GM08714 (cell line): Measurements from ENCODE around the gene ABR.

Experiments
- H3K4me3 ChIP-seq: fragments of 200-500 bp; sonication (Bioruptor generic); 2 replicates; pipeline ENCODE4 v1.5.1; 2014; ENCODE audit warnings: mild to moderate bottlenecking, low read length, inconsistent platforms
- ZNF274 ChIP-seq: IDR thresholded peaks from 2 replicates; pipeline ENCODE4 v1.6.1; 2012; ENCODE audit warnings: mild to moderate bottlenecking, low read depth, low read length

ABR gene

DNA sequence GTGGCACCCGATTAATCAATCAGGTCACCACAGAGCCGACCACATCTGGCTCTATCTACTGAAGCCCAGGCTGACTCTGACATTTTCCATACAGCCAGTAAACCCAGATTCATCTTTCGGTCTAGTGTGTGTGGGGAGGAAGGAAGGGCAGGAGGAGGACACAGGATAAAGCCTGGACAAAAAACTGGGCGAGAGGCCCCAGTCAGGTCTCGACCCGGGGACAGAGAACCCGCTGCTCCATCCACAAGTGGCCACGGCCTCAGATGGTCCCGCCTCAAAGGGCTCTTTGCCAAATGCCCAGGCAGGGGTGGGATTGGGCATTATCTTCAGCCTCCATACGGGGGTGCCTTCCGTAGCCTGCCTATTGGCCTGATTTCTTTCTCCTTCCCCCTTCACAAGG lies 7.8 kb downstream of the ABR start:
- TF ChIP-seq ZNF274 = no peak
- H3K4me3 ChIP-seq = no peak overlapping the region

DNA sequence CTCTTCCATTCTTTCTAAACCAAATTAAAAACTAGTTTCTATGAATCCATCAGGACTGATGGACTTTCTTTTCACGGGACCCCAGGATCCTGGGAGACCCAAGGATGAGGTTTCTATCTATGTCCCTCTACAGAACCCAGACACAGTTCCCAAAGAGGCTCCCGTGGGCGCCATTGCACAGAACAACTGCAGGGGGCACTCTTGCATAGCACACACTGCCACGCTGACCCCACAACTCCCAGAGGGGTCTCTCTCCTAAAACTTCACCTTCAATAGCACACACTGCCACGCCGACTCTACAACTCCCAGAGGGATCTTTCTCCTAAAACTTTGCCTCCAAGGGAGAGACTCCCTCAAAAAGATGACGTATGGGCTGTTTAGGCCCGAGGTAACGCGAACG lies 9.0 kb downstream of the ABR start:
- no peak for TF ChIP-seq ZNF274
- no peak overlapping the region for H3K4me3 ChIP-seq

DNA sequence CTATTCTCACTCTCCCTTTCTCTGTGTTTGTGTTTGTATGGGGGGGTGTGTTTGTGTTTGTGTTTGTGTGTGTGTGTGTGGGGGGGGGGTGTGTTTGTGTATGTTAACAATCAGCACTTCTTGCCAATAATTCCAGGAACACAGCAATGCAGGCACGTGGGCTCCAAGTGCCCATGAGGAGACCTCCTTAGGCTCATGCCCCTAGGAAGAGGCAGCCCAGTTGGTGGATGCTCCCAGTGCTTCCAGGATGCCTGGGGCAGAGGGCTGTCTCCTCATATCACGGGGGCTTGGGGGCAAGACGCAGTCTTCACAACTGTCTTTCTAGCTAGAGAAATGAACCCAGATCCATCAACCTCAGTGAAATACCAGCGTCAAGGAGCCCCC lies 9.9 kb downstream of the ABR start:
- H3K4me3 ChIP-seq = no peak overlapping the region
- TF ChIP-seq ZNF274 = no peak

GRCh38 chr17:1169221-1169928 lies 10.4 kb downstream of the ABR start:
- no peak for TF ChIP-seq ZNF274
- no peak overlapping the region for H3K4me3 ChIP-seq

GRCh38 chr17:1168533-1169220 lies 11.1 kb downstream of the ABR start:
- H3K4me3 ChIP-seq = no peak overlapping the region
- TF ChIP-seq ZNF274 = no peak

DNA sequence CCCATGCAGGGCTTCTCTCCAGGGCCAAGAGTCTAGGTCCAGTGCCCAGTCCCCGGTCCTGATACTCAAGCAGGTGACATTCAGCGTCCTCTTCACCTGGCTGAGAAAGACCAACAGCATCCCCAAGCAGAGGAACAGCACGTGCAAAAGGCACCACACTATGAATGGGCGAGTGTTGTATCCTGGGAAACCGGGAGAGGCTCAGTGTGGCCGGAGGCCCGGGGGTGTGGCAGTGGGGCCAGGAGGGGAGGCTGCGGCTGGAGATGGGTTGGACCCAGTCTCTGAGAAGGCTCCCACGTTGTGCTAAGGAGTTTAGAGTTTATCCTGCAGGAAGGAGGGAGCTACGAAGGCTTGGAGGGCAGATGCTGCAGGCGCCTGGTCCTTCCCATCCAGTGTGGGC lies 13.5 kb downstream of the ABR start:
- H3K4me3 ChIP-seq = no peak overlapping the region
- no peak for TF ChIP-seq ZNF274

DNA sequence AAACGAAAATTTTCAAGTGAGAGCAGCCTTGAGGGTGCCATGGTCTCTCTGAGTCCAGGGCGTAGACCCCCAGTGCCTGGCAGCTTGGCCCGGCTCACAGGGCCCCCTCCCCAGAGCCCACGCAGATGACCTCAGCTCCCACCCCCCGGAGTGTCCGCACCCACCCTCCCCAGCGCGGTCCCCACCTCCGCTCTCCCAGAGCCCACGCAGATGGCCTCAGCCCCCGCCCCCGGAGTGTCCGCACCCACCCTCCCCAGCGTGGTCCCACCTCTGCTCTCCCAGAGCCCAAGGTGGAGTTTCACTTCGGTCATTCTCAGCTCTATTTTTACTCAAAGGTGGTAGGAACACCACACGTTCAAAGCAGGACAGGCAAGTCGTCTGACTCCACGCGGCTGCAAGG lies 13.9 kb downstream of the ABR start:
- no peak overlapping the region for H3K4me3 ChIP-seq
- no peak for TF ChIP-seq ZNF274

- no peak for TF ChIP-seq ZNF274
- H3K4me3 ChIP-seq = no peak overlapping the region
Measured at GRCh38 chr17:1164935-1165556, 14.7 kb downstream of the ABR start.

DNA sequence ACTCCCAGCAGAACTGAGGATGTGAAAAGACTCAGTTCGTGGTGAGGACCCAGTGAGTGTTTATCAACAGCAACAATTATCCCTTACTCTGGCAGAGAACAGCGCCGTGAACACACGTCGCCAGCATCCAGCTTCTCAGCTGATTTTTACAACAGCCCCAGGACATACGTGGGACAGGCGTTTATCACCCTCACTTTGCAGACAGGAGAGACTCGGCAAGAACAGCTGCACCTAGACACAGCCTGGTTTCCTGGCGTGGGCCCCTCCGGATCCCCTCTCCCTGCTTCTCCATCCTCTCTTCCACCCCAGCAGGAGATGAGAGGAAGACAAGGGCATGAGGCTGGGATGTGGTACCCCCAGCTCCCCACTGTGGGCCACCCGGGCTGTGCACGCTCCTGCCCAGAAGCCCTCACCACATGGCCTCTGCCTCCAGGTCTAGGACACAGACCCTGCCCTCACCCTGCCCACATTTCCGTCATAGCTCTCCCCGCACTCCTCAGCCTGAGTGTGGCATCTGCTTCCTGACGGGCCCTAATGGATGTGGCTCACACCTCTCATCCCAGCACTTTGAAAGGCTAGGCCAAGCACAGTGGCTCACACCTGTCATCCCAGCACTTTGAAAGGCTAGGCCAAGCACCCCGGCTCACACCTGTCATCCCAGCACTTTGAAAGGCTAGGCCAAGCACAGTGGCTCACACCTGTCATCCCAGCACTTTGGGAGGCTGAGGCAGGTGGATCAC lies 17.5 kb downstream of the ABR start:
- no peak overlapping the region for H3K4me3 ChIP-seq
- no peak for TF ChIP-seq ZNF274

DNA sequence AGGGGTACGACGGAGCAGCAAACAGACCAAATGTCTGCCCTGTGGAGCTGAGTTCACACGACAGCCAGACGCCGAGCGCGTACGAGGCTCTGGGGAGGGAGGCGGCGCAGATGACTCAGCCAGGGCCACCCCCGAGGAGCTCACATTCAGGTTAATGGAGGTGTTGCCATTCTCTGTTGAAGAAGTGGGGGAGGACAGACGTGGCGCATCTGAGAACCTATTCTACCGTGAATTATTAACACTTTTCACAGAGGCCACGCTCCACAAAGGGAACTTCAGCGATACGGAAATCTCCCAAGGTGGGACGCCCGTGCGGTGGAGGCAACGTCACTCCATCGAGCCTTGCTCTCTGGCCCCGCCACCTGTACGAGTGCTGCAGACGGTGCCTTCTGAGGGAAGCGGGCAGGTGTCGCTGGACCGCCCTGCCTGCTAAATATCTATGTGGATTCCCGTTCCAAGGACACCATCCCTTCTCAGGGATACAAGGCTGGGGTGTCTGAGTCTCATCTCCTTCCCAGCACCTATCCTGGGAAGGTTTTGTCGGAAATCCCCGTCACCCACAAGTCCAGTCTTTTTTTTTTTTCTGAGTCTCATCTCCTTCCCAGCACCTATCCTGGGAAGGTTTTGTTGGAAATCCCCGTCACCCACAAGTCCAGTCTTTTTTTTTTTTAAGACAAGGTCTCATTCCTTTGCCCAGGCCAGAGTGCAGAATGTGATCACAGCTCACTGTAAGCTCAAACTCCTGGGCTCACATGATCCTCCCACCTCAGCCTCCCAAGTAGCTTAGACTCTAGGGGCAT lies 19.0 kb downstream of the ABR start:
- no peak overlapping the region for H3K4me3 ChIP-seq
- no peak for TF ChIP-seq ZNF274

GRCh38 chr17:1159431-1160180 lies 20.2 kb downstream of the ABR start:
- no peak overlapping the region for H3K4me3 ChIP-seq
- no peak for TF ChIP-seq ZNF274

DNA sequence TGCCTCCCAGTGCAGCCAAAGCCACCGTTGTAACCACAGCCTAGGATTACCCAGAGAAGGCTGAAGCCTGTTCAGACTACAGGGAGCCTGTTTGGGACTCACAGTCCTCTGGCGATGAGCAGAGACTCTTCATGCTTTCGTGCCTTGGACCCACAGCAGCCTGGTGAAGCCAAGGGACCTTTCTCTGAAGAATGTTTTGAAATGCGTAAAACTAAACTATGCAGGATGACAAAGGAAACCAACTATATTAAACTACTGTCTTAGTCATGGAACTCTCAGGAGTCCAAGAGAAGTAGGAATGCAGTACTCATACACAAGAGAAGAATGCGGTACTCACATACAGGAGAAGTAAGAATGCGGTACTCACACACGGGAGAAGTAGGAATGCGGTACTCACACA lies 20.9 kb downstream of the ABR start:
- no peak overlapping the region for H3K4me3 ChIP-seq
- TF ChIP-seq ZNF274 = no peak

GRCh38 chr17:1156864-1157263 lies 22.9 kb downstream of the ABR start:
- no peak overlapping the region for H3K4me3 ChIP-seq
- no peak for TF ChIP-seq ZNF274
